GM18858 (cell line): ENCODE results near the gene PRUNE1.
A peak's percentile ranks its signal among the peaks of the same experiment; 100 is the strongest.

ENCODE experiments used
- ATAC-seq: cut with Tn5 transposase; IDR thresholded peaks from one replicate; pipeline ENCODE4 v1.9.1; 2021; ENCODE audit not compliant: unreplicated experiment

The PRUNE1 gene

GRCh38 chr1:151008244-151009205, at the start of gene PRUNE1:
TSS of gene PRUNE1 (plus strand) at chr1:151008449. CDS start at chr1:151008633, 184 bp downstream.
- ATAC-seq = peak; percentile 44

- ATAC-seq = no peak
These were observed 47.6 kb upstream of the PRUNE1 start for GRCh38 chr1:150960646-150961045.

GRCh38 chr1:150961756-150962155, 46.5 kb upstream of the PRUNE1 start:
- no peak for ATAC-seq

- ATAC-seq = no peak
These were observed 44.7 kb upstream of the PRUNE1 start for GRCh38 chr1:150963321-150964163.

GRCh38 chr1:150964164-150964489, 44.1 kb upstream of the PRUNE1 start:
- ATAC-seq = no peak

- ATAC-seq = no peak
These were observed 42.6 kb upstream of the PRUNE1 start for GRCh38 chr1:150965605-150966004.

- ATAC-seq = no peak
These were observed 42.2 kb upstream of the PRUNE1 start for GRCh38 chr1:150966011-150966410.

- no peak for ATAC-seq
These were observed 40.3 kb upstream of the PRUNE1 start for GRCh38 chr1:150967936-150968335.

GRCh38 chr1:150968491-150968890, 39.8 kb upstream of the PRUNE1 start:
- no peak for ATAC-seq

- ATAC-seq = no peak
These were observed 38.6 kb upstream of the PRUNE1 start for GRCh38 chr1:150969626-150970025.

GRCh38 chr1:150970808-150971582, 37.3 kb upstream of the PRUNE1 start:
- ATAC-seq = no peak

GRCh38 chr1:150971583-150972416, 36.4 kb upstream of the PRUNE1 start:
- no peak for ATAC-seq

- ATAC-seq = no peak
These were observed 35.8 kb upstream of the PRUNE1 start for GRCh38 chr1:150972417-150972940.

GRCh38 chr1:150973258-150973835, 34.9 kb upstream of the PRUNE1 start:
- ATAC-seq = no peak

- ATAC-seq = no peak
These were observed 34.2 kb upstream of the PRUNE1 start for GRCh38 chr1:150973836-150974579.

- no peak for ATAC-seq
These were observed 33.4 kb upstream of the PRUNE1 start, which contains the start of gene CERS2 for GRCh38 chr1:150974580-150975478. TSS of gene CERS2 (minus strand) at chr1:150974835. CDS start at chr1:150969090, 5,745 bp downstream.

- ATAC-seq = no peak
These were observed 31.8 kb upstream of the PRUNE1 start for GRCh38 chr1:150976401-150976821.
